Measurements from ENCODE around the gene RAF1. TPM values are rescaled to one million over a fixed set of nuclear protein-coding genes. Genes with fewer than 3 reads are reported as not detected.

Gene RAF1
- total and polyA plus RNA-seq, 2 of the 13 experiments (the other 11 are each of a cell fraction or from before 2014, with no cell fraction given): 72.2 to 91.4 TPM

GRCh38 chr3:12556690-12557472 lies 107.0 kb downstream of the RAF1 start, which contains the start of gene MKRN2 (continued):
- TF ChIP-seq RERE (CRISPR knock-in tag; IDR thresholded peaks at IDR 0.05; ENCODE audit: low read depth) (0 out of 2 replicates have a peak, but pooled peaks have one; percentile 1), ZNF558 (CRISPR knock-in tag; IDR thresholded peaks at IDR 0.05; ENCODE audit: borderline replicate concordance) (peak; percentile 62; the same call in 1 of the 2 replicates), HOXA3 (CRISPR knock-in tag; IDR thresholded peaks at IDR 0.05) (peak; percentile 92), ZNF362 (CRISPR knock-in tag; IDR thresholded peaks at IDR 0.05; ENCODE audit: borderline replicate concordance) (0 out of 2 replicates have a peak, but pooled peaks have one; percentile 31), BRF2 (CRISPR knock-in tag; IDR thresholded peaks at IDR 0.05) (no peak), U2AF2 (IDR thresholded peaks at IDR 0.05; ENCODE audit: low read depth, low read length) (no peak), GATAD1 (CRISPR knock-in tag; IDR thresholded peaks at IDR 0.05) (peak; percentile 91), ZNF234 (CRISPR knock-in tag; conservative IDR thresholded peaks at IDR 0.05) (peak; percentile 94), HNRNPH1 (optimal IDR thresholded peaks at IDR 0.05; ENCODE audit: low read depth, low read length) (no peak), EP300 (IDR thresholded peaks at IDR 0.05; ENCODE audit: low read depth in 2 of 2, low read length in 2 of 2) (peak in 1 of 2 experiments; percentile 56; a peak in 2 of 4 replicates), EP300 (CRISPR knock-in tag; IDR thresholded peaks at IDR 0.05; ENCODE audit: borderline replicate concordance) (no peak), ZNF44 (CRISPR knock-in tag; IDR thresholded peaks at IDR 0.05) (no peak; the same call in none of the 2 replicates), ZNF878 (CRISPR knock-in tag; IDR thresholded peaks at IDR 0.05) (peak; percentile 53; the same call in 1 of the 2 replicates)
- TF ChIP-seq, protein P1, sequence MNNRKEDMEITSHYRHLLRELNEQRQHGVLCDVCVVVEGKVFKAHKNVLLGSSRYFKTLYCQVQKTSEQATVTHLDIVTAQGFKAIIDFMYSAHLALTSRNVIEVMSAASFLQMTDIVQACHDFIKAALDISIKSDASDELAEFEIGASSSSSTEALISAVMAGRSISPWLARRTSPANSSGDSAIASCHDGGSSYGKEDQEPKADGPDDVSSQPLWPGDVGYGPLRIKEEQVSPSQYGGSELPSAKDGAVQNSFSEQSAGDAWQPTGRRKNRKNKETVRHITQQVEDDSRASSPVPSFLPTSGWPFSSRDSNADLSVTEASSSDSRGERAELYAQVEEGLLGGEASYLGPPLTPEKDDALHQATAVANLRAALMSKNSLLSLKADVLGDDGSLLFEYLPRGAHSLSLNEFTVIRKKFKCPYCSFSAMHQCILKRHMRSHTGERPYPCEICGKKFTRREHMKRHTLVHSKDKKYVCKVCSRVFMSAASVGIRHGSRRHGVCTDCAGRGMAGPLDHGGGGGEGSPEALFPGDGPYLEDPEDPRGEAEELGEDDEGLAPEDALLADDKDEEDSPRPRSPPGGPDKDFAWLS (CRISPR knock-in tag; IDR thresholded peaks at IDR 0.05; ENCODE audit: borderline replicate concordance): no peak
- TF ChIP-seq, protein P2, sequence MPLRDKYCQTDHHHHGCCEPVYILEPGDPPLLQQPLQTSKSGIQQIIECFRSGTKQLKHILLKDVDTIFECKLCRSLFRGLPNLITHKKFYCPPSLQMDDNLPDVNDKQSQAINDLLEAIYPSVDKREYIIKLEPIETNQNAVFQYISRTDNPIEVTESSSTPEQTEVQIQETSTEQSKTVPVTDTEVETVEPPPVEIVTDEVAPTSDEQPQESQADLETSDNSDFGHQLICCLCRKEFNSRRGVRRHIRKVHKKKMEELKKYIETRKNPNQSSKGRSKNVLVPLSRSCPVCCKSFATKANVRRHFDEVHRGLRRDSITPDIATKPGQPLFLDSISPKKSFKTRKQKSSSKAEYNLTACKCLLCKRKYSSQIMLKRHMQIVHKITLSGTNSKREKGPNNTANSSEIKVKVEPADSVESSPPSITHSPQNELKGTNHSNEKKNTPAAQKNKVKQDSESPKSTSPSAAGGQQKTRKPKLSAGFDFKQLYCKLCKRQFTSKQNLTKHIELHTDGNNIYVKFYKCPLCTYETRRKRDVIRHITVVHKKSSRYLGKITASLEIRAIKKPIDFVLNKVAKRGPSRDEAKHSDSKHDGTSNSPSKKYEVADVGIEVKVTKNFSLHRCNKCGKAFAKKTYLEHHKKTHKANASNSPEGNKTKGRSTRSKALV (CRISPR knock-in tag; IDR thresholded peaks at IDR 0.05): peak; percentile 70; the same call in 1 of the 2 replicates
